H9 (cell line): ENCODE measurements around the gene SORCS2. TPM values are rescaled to one million over a fixed set of nuclear protein-coding genes. Genes with fewer than 3 reads are reported as not detected.

ENCODE experiments used
- DNase-seq: peaks from one replicate; pipeline ENCODE4 v3.0.0-alpha.2; 2017
- H2AFZ ChIP-seq: one replicate; pipeline ENCODE4 v1.6.1; 2013; ENCODE audit warnings: mild to moderate bottlenecking, low read length, control low read depth, moderate library complexity
- H2AK5ac ChIP-seq: 2 replicates; pipeline ENCODE4 v1.6.1; 2013; ENCODE audit warnings: low read length, control low read depth, mixed read lengths; ENCODE audit not compliant: insufficient read length
- H2BK120ac ChIP-seq: one replicate; pipeline ENCODE4 v1.6.1; 2013; ENCODE audit warnings: low read depth, mild to moderate bottlenecking, low read length, control low read depth, inconsistent platforms; ENCODE audit not compliant: poor library complexity, severe bottlenecking
- H2BK12ac ChIP-seq: 2 replicates; pipeline ENCODE4 v1.6.1; 2013; ENCODE audit warnings: low read length, control low read depth, mixed read lengths, low read depth; ENCODE audit not compliant: insufficient read length
- H2BK15ac ChIP-seq: 2 replicates; pipeline ENCODE4 v1.6.1; 2013; ENCODE audit warnings: low read depth, low read length, control low read depth
- H2BK20ac ChIP-seq: one replicate; pipeline ENCODE4 v1.6.1; 2013; ENCODE audit warnings: low read depth, mild to moderate bottlenecking, low read length, control low read depth, inconsistent platforms; ENCODE audit not compliant: poor library complexity, severe bottlenecking
- H2BK5ac ChIP-seq: 2 replicates; pipeline ENCODE4 v1.6.1; 2013; ENCODE audit warnings: low read length, control low read depth, mixed read lengths; ENCODE audit not compliant: insufficient read length
- H3K14ac ChIP-seq: 2 replicates; pipeline ENCODE4 v1.6.1; 2013; ENCODE audit warnings: low read length, control low read depth; ENCODE audit not compliant: insufficient read depth
- H3K18ac ChIP-seq: 2 replicates; pipeline ENCODE4 v1.6.1; 2013; ENCODE audit warnings: low read depth, mild to moderate bottlenecking, mixed read lengths, low read length, control low read depth; ENCODE audit not compliant: insufficient read length
- H3K23ac ChIP-seq: 2 replicates; pipeline ENCODE4 v1.6.1; 2013; ENCODE audit warnings: low read length, control low read depth, mixed read lengths, low read depth; ENCODE audit not compliant: insufficient read length
- H3K23me2 ChIP-seq: 2 replicates; pipeline ENCODE4 v1.6.1; 2013; ENCODE audit warnings: low read depth, mild to moderate bottlenecking, mixed read lengths, low read length, control low read depth; ENCODE audit not compliant: insufficient read length, poor library complexity, severe bottlenecking
- H3K27ac ChIP-seq: 2 replicates; pipeline ENCODE4 v1.5.1; 2013; ENCODE audit warnings: low read length, control low read depth, mixed read lengths, low read depth; ENCODE audit not compliant: insufficient read length
- H3K27me3 ChIP-seq: 2 replicates; pipeline ENCODE4 v1.6.1; 2013; ENCODE audit warnings: low read length, control low read depth, inconsistent platforms; ENCODE audit not compliant: insufficient read depth
- H3K4ac ChIP-seq: 2 replicates; pipeline ENCODE4 v1.6.1; 2013; ENCODE audit warnings: low read depth, mild to moderate bottlenecking, control low read depth, inconsistent platforms, low read length, moderate library complexity
- H3K4me1 ChIP-seq: 2 replicates; pipeline ENCODE4 v1.6.1; 2013; ENCODE audit warnings: low read length, control low read depth, inconsistent platforms; ENCODE audit not compliant: insufficient read depth
- H3K4me2 ChIP-seq: 2 replicates; pipeline ENCODE4 v1.6.1; 2013; ENCODE audit warnings: low read length, control low read depth, mixed read lengths; ENCODE audit not compliant: insufficient read length, insufficient read depth
- H3K56ac ChIP-seq: 2 replicates; pipeline ENCODE4 v1.6.1; 2013; ENCODE audit warnings: low read depth, mild to moderate bottlenecking, mixed read lengths, low read length, control low read depth; ENCODE audit not compliant: insufficient read length
- H3K79me1 ChIP-seq: 2 replicates; pipeline ENCODE4 v1.6.1; 2013; ENCODE audit warnings: low read depth, mild to moderate bottlenecking, moderate library complexity, low read length, control low read depth, inconsistent platforms; ENCODE audit not compliant: insufficient read depth, poor library complexity, severe bottlenecking
- H3K79me2 ChIP-seq: 2 replicates; pipeline ENCODE4 v1.6.1; 2013; ENCODE audit warnings: low read length, control low read depth, inconsistent platforms; ENCODE audit not compliant: insufficient read depth
- H3K9ac ChIP-seq: 2 replicates; pipeline ENCODE4 v1.6.1; 2013; ENCODE audit warnings: low read length, control low read depth, mixed read lengths; ENCODE audit not compliant: insufficient read length; ENCODE audit errors: extremely low read depth
- H3K9me3 ChIP-seq: one replicate; pipeline ENCODE4 v1.6.1; 2013; ENCODE audit warnings: low read depth, low read length, inconsistent platforms; ENCODE audit not compliant: control insufficient read depth
- H3T11ph ChIP-seq: one replicate; pipeline ENCODE4 v1.6.1; 2013; ENCODE audit warnings: mild to moderate bottlenecking, low read length, control low read depth, inconsistent platforms
- H4K20me1 ChIP-seq: one replicate; pipeline ENCODE4 v1.6.1; 2013; ENCODE audit not compliant: control insufficient read depth, insufficient read length, insufficient read depth
- H4K5ac ChIP-seq: 2 replicates; pipeline ENCODE4 v1.6.1; 2013; ENCODE audit warnings: low read depth, mild to moderate bottlenecking, mixed read lengths, low read length, control low read depth; ENCODE audit not compliant: insufficient read length
- H4K8ac ChIP-seq: replicated peaks from 2 replicates; pipeline ENCODE4 v1.6.1; 2013; ENCODE audit warnings: low read length, control low read depth, mixed read lengths, low read depth; ENCODE audit not compliant: insufficient read length
- H4K91ac ChIP-seq: 2 replicates; pipeline ENCODE4 v1.6.1; 2013; ENCODE audit warnings: low read depth, mild to moderate bottlenecking, moderate library complexity, mixed read lengths, low read length, control low read depth; ENCODE audit not compliant: insufficient read length
- H3K27ac Mint-ChIP-seq, 3 experiments: 2 replicates in 2 of 3; 3 replicates in 1 of 3; pipeline ENCODE4 v1.8.0; 2020 to 2021; ENCODE audit warnings: mixed read lengths in 3 of 3, mild to moderate bottlenecking in 1 of 3, moderate library complexity in 1 of 3
- H3K27me3 Mint-ChIP-seq: 2 replicates; pipeline ENCODE4 v1.8.0; 2021; ENCODE audit warnings: low read depth, mild to moderate bottlenecking, moderate library complexity, mixed read lengths
- H3K36me3 Mint-ChIP-seq, 3 experiments: 2 replicates in 2 of 3; 3 replicates in 1 of 3; pipeline ENCODE4 v1.8.0; 2020 to 2021; ENCODE audit warnings: low read depth in 3 of 3, mixed read lengths in 3 of 3; ENCODE audit not compliant: insufficient read depth in 1 of 3
- H3K4me1 Mint-ChIP-seq, 2 experiments: 2 replicates each; pipeline ENCODE4 v1.8.0; 2020; ENCODE audit warnings: mixed read lengths in 2 of 2
- H3K4me3 Mint-ChIP-seq, 2 experiments: 2 replicates in 1 of 2; 3 replicates in 1 of 2; pipeline ENCODE4 v1.8.0; 2020 to 2021; ENCODE audit warnings: mild to moderate bottlenecking in 2 of 2, mixed read lengths in 2 of 2, moderate library complexity in 1 of 2
- H3K9me3 Mint-ChIP-seq, 2 experiments: 2 replicates in 1 of 2; 3 replicates in 1 of 2; pipeline ENCODE4 v1.8.0; 2020; ENCODE audit warnings: mild to moderate bottlenecking in 2 of 2, mixed read lengths in 2 of 2, moderate library complexity in 1 of 2
- CTCF ChIP-seq: fragments of 200-600 bp; sonication (generic); conservative IDR thresholded peaks from 3 replicates; pipeline ENCODE4 v1.8.0; 2021; ENCODE audit warnings: antibody characterized with exemption, mild to moderate bottlenecking
- WGBS: extraction: QIAGEN DNeasy Blood & Tissue Kit; methylation state at CpG from one replicate; pipeline ENCODE4 v1.1.7; 2013; ENCODE audit warnings: missing lambda C conversion rate, low lambda C conversion rate, mixed read lengths; ENCODE audit not compliant: insufficient read length; ENCODE audit errors: extremely low coverage; 5-methylcytosine and 5-hydroxymethylcytosine counted together
- total RNA-seq: library from RNA; stranded (reverse); gene quantifications from 2 replicates; pipeline ENCODE4 v1.2.1, GENCODE V29; 2021

SORCS2 gene
- total RNA-seq, 1 experiment from 2014 or later: 0.57 TPM

- Mint-ChIP-seq H3K27ac (no peak overlapping the region), H3K36me3 (peaks cover 8 to 18% (median 9%) of the 10 kb centered on the region in 3 experiments; a peak in 6 of 7 replicates), H3K4me1 (peaks cover 0 to 3% of the 10 kb centered on the region in 2 experiments; a peak in 1 of 4 replicates), H3K9me3 (peaks cover 17 to 19% of the 10 kb centered on the region in 2 experiments), H3K4me3 (no peak overlapping the region), H3K27me3 (peaks cover 12% of the 10 kb centered on the region)
- Histone ChIP-seq H2BK120ac (no peak overlapping the region), H3K4me1 (no peaks in the 10 kb centered on the region), H4K8ac (no peak overlapping the region), H3K9me3 (no peaks in the 10 kb centered on the region), H3K14ac (no peak overlapping the region), H4K20me1 (no peaks in the 10 kb centered on the region), H3K4ac (no peak overlapping the region), H4K5ac (no peak overlapping the region), H2AK5ac (no peak overlapping the region), H4K91ac (no peak overlapping the region), H3K27ac (no peak overlapping the region), H3K27me3 (no peaks in the 10 kb centered on the region), H3K79me2 (no peaks in the 10 kb centered on the region), H2AFZ (no peak overlapping the region), H3K79me1 (no peaks in the 10 kb centered on the region), H3T11ph (no peak overlapping the region), H3K4me2 (no peak overlapping the region), H2BK15ac (no peak overlapping the region), H3K23ac (no peak overlapping the region), H3K9ac (no peak overlapping the region), H2BK20ac (no peak overlapping the region), H3K23me2 (no peaks in the 10 kb centered on the region), H3K18ac (no peak overlapping the region), H2BK12ac (no peak overlapping the region), H2BK5ac (no peak overlapping the region), H3K56ac (no peak overlapping the region)
- TF ChIP-seq CTCF: no peak
- DNase-seq: no peak
- no CpG with 5 or more reads among the region's 5 CpGs for WGBS
These were observed 490.9 kb downstream of the SORCS2 start for GRCh38 chr4:7683126-7683703.
